NCI-H1436 (cell line): ENCODE data around the gene KMT2B.

ENCODE experiments used
- DNase-seq: peaks from one replicate; lab custom pipeline; 2025; lab: John Stamatoyannopoulos, UW

KMT2B gene

DNA sequence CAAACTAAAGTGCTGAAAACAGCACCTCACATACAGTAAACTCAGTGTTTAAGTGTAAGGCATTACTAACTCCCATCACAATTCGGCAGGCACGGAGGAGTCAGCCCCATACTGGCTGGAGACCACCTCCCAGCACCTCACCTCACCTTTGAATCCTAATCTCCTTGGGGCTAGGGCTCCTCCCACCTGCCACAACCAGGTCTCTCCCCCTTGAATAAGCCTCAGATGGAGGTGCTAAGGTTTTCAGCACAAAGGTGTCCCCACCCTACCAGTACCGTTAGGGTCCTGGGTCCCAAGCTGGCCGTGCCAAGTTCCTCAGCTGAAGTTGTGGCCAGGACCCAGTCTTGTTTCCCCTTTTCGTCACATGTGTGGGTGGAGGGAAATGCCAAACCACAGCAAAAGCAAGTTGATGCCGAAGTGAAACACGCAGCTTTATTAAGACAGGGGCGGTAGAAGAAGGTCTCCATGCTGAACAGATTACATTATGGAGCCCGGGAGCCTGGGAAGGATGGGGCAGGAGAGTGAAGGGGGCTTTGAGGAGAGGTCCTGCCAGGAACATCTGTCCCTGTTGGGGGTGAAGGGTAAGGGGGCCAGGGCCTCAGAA, 24.4 kb downstream of the KMT2B start, which contains the start of gene IGFLR1:
IGFLR1 (minus strand) TSS at position 332 of the 604 bp plus-strand sequence. CDS start 1,272 bp downstream, outside the sequence.
- no peak for DNase-seq

DNA sequence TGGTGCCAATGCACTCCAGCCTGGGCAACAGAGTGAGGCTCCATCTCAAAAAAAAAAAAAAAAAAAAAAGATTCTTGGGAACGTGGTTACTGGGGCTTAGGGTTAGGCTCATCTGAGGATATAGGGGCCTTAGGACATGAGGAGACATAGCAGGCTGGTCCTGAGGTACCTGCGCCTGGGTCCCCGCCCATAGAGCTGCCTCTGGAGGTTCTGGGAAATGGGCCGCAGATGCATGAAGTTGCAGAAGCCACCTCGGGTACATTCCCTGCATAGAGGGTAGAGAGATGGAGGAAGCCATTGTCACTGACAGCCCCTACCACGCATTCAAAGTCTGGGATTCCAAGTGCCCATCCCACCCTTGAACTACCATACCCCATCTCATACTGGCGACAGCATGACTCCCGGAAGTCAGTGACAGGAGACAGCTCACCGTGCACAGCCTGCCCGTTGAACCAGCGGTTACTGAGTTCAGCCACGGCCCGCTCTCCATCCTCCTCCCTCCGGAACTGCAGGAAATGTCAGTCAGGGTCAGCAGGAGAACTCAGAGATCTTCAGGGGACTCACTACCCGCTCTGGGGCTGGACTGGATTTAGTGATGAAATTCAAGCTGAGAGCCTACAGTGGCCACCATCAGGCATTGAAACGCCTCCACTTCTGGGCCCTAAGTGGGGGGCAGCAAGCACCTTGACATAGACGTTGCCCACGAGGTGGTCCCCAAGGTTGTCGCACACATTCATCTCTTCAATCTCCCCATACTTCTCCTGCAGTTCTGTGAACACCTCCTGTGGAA, 26.0 kb downstream of the KMT2B start:
- DNase-seq, result no peak

DNA sequence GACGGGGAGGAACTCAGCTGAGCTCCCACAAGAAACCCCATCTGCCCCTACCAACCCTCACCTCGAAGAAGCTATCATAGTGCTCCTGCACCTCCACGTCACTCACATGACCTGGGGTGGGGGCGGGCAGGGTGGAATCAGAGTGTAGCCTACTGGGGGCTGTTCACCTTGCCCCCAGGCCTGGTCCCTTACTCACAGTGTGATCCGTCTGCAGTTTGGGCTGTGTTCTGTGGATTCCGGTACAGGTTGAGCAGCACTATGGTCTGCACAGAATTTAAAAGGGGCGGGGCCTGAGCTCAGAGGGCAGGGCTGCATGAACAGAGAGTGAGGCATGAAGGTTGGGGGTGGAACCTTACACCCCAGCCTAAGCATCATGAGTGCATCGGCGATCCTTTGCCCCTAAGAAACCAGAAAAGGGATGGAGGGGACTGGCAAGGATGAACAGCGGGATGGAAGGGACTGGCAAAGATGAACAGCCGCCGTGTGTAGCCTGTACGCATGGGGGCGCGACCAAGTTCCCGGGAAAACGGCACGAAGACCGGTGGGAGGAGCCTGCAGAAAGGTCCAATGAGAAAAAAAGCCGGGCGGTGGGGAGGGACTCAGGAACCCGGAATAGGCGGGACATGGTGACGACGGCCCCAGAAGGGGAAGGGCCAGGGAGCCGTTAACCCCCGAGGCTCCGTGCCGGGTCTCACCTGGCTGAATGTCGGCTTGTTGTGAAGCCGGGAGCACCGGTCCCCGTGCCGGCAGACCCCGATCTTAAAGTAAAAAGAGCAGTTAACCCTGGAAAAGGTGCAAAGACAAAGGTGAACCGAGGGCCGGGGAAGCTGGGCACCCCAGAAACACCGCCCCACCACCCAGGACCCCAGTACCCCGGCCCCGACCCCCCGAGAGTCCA, 26.9 kb downstream of the KMT2B start:
- peak; percentile 95 for DNase-seq

- peak; percentile 99 for DNase-seq
These were observed 27.7 kb downstream of the KMT2B start, which contains the start of the genes PSENEN and U2AF1L4 for GRCh38 chr19:35745328-35746086. Gene PSENEN, plus strand, starts transcription at chr19:35745651. Its CDS starts 280 bp downstream, at chr19:35745931. Gene U2AF1L4, minus strand, starts transcription at chr19:35745418. Its CDS starts 27 bp downstream, at chr19:35745391.

DNA sequence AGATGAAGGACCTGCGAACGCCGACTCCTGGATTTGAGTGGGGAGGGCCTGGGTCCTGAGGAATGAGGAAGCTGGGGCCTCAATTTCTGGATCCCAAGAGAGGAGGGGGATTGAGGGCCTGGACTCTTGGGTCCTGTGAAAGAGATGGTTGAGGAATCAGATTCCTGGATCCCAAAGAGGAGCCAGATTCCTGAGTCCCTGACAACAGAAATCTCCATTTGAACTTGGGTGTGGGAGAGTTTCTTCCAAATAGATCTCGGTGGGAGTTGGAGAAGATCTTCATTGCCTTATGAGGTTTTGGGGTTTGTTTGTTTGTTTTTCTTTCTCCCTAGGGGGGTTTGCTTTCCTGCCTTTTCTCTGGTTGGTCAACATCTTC, 28.3 kb downstream of the KMT2B start:
- no peak for DNase-seq

DNA sequence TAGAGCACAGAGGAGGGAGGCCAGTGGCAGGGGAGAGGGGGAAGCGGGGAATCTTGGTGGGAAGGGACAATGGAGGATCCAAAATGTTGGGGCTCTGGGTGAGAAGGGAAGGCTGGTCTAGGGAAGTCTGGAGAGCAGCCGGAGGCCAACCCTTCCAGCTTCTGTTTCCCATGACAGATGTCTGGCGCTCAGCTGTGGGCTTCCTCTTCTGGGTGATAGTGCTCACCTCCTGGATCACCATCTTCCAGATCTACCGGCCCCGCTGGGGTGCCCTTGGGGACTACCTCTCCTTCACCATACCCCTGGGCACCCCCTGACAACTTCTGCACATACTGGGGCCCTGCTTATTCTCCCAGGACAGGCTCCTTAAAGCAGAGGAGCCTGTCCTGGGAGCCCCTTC, 28.7 kb downstream of the KMT2B start:
- DNase-seq, result no peak

GRCh38 chr19:35748106-35749020, 30.6 kb downstream of the KMT2B start, which contains the start of gene LIN37:
Gene LIN37, plus strand, starts transcription at chr19:35748576. Its CDS starts 149 bp downstream, at chr19:35748725.
- peak; percentile 99 for DNase-seq

DNA sequence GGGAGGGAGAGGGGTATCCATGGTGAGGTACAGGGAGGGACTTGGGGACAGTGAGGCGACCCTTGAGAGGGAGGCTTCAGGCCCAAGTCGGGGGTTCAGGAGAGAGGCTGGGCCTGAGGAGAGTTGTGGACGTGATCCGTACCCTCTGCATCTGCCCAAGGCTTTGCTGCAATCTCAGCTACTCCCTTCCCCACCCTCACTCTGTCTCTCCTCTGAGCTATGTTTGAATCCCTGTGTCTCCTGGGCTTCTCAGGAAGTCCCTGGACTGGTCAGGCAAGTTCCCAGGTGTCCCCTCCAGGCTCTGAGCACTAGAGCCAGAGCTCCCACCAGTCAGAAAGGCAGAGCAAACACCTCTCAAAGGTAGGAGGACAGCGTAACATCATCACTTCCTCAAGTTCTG, 32.4 kb downstream of the KMT2B start:
- DNase-seq, result no peak

- no peak for DNase-seq
These were observed 34.3 kb downstream of the KMT2B start for GRCh38 chr19:35751839-35752745.

GRCh38 chr19:35752746-35753350, 35.0 kb downstream of the KMT2B start:
- no peak for DNase-seq

GRCh38 chr19:35753634-35754369, 36.0 kb downstream of the KMT2B start:
- DNase-seq, result no peak

DNA sequence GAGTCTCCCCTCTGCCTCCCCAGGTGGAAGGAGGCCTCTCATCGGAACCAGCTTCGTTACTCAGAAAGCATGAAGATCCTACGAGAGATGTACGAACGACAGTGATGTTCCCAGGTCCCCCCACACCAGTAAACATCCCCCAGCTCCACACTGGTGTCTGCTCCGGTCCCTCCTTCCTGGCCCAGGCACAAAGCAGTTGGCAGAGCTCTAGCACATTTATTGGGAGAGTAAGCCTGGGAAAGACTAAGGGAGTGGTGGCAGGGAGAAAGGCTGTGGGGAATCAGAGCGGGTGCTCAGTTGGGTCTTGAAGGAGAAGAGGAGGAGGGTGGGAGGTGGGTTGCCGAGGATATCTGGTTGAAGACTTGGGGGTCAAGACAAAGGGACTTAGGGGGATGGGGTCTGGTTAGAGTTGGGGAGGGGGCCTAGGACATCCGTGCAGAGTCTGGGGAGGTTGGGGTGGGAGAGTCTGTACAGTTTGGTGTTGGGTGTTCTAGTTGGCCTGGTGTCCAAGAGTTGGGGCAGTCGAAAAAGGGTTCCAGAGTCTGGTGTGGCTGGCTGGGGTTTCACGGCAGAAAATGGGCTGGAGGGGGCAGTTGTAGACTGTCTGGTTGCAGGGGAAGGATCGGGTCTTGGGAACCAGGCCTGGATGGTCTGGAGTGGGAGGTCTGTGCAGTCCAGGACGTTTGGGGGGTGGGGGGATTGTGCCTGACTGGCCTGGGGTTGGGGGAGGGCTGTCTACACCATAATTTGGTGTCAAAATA, 36.7 kb downstream of the KMT2B start:
- DNase-seq, result no peak

- DNase-seq, result no peak
These were observed 37.3 kb downstream of the KMT2B start for GRCh38 chr19:35755131-35755549.

DNA sequence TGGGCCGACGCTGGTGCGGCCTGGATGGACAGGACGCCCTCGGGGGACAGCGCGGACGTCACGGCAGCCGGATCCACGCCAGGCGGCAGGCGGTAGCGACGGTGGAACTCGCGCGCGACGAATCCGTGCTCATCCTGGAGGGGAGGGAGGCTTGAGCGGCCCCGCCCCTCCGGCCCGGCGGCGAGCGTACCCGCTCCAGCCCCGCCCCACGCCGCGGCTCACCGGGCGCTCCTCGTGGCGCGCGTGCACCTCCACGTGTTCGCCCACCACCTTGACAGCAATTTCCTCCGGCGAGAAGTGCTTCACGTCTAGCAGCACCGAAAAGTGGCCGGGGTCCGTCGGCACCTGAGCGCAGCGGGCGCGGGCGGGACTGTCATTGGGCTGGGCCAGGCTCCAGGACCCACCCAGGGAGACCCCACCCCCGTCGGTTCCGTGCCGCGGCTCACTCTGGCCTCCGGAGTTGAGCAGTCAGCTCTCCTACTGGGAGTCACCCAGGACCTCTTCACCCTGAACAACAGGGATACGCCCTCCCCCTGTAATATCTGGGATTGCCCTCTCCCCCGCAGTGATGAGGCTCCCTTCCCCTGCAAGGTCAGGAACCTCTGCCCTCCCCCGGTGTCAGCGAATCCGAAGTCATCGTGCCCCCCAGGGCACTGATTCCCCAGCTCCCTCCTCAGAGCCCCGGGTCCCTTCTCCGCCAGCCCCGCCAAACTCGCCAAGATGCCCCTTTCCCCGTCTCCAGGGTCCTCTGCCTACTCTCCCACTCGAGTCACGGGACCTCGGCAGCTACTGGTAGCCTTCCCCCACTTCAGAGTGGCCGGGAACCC, 38.0 kb downstream of the KMT2B start:
- DNase-seq, result no peak

DNA sequence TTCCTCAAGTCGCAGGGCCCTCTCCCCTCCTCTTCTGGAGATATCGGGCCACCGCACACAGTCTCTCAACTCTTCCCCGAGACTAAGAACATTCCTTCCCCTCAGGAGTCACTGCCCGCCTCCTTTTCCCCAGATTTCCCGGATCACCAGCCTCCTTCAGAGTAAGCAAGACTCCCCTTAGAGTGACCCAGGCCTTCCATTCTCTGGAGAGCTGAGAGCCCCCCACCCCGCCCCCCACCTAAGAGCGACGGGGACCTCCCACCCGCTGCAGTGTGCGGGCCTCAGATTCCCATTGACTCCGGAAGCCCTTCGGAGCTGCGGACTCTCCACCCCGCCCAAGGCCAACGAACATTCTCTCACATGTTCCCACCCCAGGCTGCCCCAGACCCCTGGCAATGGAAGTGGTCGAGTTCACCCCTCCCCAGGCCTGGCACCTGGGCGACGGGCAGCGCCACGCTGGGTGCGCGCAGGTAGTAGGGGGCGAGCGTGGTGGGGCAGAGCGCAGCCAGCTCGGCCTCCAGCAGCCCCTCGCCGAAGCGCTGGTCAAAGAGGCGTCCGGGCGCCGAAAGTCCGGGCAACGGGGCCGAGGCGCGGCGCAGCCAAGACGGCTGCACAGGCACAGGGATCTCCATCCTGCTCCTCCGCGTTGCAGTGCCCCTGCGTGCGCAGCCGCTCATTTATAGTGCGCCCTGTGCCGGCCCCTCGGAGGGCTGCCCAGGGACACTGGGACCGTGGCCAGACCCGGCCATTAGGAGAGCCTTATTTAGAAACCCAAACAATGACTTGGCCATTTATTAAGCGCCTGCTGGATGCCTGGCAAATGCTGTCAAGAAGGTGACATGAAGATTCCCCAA, 38.8 kb downstream of the KMT2B start, which contains the start of gene HSPB6:
HSPB6 (minus strand) TSS at position 653 of the 854 bp plus-strand sequence; CDS start at position 632, 21 bp downstream.
- no peak for DNase-seq
